Heart right ventricle (tissue), 16 donors: ENCODE results near the gene FOXP4. TPM values are rescaled to one million over a fixed set of nuclear protein-coding genes. Genes with fewer than 3 reads are reported as not detected.
A peak's percentile ranks its signal among the peaks of the same experiment; 100 is the strongest.

Experiments used
- ATAC-seq, 8 donors: fragments of 200-7000 bp; cut with Tn5 transposase; one replicate each; pipeline ENCODE4 v1.9.1; 2020; ENCODE audit warnings: mild to moderate bottlenecking in 8 of 8, moderate library complexity in 8 of 8, moderate number of reproducible peaks in 1 of 8
- DNase-seq, 2 donors: peaks; one replicate each; pipeline ENCODE4 v3.0.0-alpha.2; 2020
- H3K27ac ChIP-seq, 10 donors: fragments of 200-600 bp; sonication (generic) in 2 of 10; one replicate each; pipeline versions ENCODE4 v1.5.0 to v1.8.0; 2020 to 2022; ENCODE audit warnings: mild to moderate bottlenecking in 3 of 10
- H3K27me3 ChIP-seq, 7 donors: fragments of 200-600 bp; one replicate each; pipeline ENCODE4 v1.8.0; 2021 to 2022; ENCODE audit warnings: mild to moderate bottlenecking in 2 of 7
- H3K36me3 ChIP-seq, 9 donors: fragments of 200-600 bp; sonication (generic) in 1 of 9; one replicate each; pipeline versions ENCODE4 v1.5.0 to v1.8.0; 2020 to 2022; ENCODE audit warnings: mild to moderate bottlenecking in 2 of 9
- H3K4me1 ChIP-seq, 9 donors: fragments of 200-600 bp; sonication (generic) in 1 of 9; one replicate each; pipeline versions ENCODE4 v1.5.0 to v1.8.0; 2020 to 2022; ENCODE audit warnings: mild to moderate bottlenecking in 4 of 9
- H3K4me3 ChIP-seq, 10 donors: fragments of 200-600 bp; sonication (generic) in 2 of 10; one replicate each; pipeline versions ENCODE4 v1.5.0 to v1.8.0; 2020 to 2022; ENCODE audit warnings: mild to moderate bottlenecking in 7 of 10, moderate library complexity in 2 of 10
- H3K9me3 ChIP-seq, 11 donors: fragments of 200-600 bp in 10 of 11; sonication (generic) in 2 of 11; one replicate each; pipeline versions ENCODE4 v1.5.0 to v1.8.0; 2013 to 2022; ENCODE audit warnings: mild to moderate bottlenecking in 2 of 11, control low read depth in 1 of 11, moderate library complexity in 1 of 11
- WGBS, 2 donors: extraction: QIAGEN DNeasy Blood & Tissue Kit; methylation state at CpG; one replicate each; pipeline ENCODE4 v1.1.7; 2013; ENCODE audit warnings: inconsistent platforms in 1 of 2; 5-methylcytosine and 5-hydroxymethylcytosine counted together
- intact Hi-C, 10 donors: fragments of 100-400 bp; cut with DNase I; formaldehyde crosslinking; loops; one replicate each; pipeline versions ENCODE4 v1.11.1 to v1.14.2; 2022
- polyA plus RNA-seq, 2 donors: library from polyadenylated mRNA; stranded (reverse); fragments of 200-250 nt; gene quantifications; one replicate each; pipeline ENCODE4 v1.2.3, GENCODE V29; 2013
- total RNA-seq, 10 donors: library from RNA; stranded (reverse); fragmentation: NEBNext Ultra II Directional in 3 of 10; extraction: Animal tissue kit (Norgen Biotek cat#: 25700) in 3 of 10; gene quantifications; one replicate each; pipeline versions ENCODE4 v1.2.1 to v1.2.4, GENCODE V29; 2021 to 2023
- TF ChIP-seq, protein P1 (sequence below), 9 donors: fragments of 200-600 bp; sonication (generic) in 2 of 9; IDR thresholded peaks; one replicate each; pipeline versions ENCODE4 v1.5.0 to v1.8.0; 2021 to 2022; ENCODE audit warnings: antibody characterized with exemption in 9 of 9, mild to moderate bottlenecking in 5 of 9, moderate library complexity in 1 of 9
- donor health status: Arrhythmogenic right ventricular cardiomyopathy.
- donor health status: ischemic (EF 13 %, LVEDD 7.1; RV severe dilation, severe dysfunction).
- donor health status: healthy with polysubstance abuse.
- donor health status: DM: no; HTN: yes; CAD: no.
- donor health status: DM: no; HTN: no; CAD: no.
- donor health status: ischemic (EF 25% LVEDD 6.9; RV normal size, moderate dysfunction).
- donor health status: ischemic (EF 25% LVEDD 5.7; RV mildly dilated, moderate dysfunction).
- donor health status: healthy.
- donor health status: DM: yes; HTN: yes; CAD: no.
- donor health status: Ischemic cardiomyopathy.
- donor health status: ischemic (EF 35%, LVEDD 5.7; RV mildly dilated, moderate dysfunction).
- donor health status: nonischemic (EF 11% LVEDD 7.7; RV severe dilation, severe dysfunction).
- donor health status: DM: yes; HTN: yes; CAD: no.
- donor health status: PGD.
- donor health status: ischemic (EF 29% LVEDD 5.4; RV normal size, mild dysfunction).
- donor health status: nonischemic (EF 23%, LVEDD 6.1; RV moderate dilation, normal function).

The FOXP4 gene
- total and polyA plus RNA-seq, 12 donors = 8.9 to 18.0 (median 13.6) TPM

DNA sequence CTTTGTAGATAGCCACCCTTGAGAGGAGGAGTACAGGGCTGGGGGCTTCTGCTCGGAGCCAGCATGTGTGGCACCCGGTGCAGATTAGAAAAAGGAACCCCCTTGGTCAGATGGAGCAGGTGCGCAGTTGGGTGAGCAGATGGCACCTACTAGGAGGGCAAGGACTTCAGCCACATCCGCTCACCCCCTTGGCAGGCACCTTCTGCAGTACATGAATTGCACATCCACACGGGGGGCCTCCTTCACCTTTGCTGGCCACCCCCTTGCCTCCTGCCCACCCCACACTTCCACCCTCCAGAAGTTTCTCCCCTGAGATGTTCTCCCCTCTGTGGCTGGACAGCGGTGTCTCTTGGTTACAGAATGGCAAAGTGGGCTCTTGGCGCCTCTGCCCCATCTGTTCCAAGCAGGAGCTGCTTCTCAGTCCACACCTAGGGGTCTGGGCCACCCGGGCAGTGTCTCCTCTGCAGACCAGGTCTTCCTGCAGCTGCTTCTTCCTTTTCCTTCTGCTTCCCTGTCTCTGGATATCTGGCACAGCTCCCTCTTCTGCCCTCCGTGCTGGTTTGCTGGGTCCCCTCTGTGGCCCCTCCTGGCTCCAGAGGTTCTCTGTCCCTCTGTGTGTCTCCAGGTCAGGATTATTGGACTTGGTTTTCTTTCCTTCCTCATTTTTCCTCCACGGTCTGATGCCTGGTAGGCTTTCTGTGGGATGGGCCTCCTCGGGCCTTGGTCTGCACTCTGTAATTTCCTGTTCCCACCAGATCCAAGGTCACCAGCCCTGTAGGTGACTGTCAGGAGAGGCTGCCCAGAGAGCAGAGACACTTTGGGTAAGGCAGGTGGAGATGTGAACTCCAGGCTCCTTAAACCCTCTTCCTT is 96.1 kb downstream of the FOXP4 start:
- DNase-seq (no peak), ATAC-seq (no peak)
- H3K4me3 ChIP-seq = no peak overlapping the region
- intact Hi-C loops = no loop called here
- H3K4me1 ChIP-seq = peaks cover 5 to 42% (median 15%) of the 10 kb centered on the region in 9 donors
- H3K27ac ChIP-seq = no peak overlapping the region
- H3K27me3 ChIP-seq = peaks cover 11 to 34% (median 27%) of the 10 kb centered on the region in 7 donors
- no peaks in the 10 kb centered on the region for H3K36me3 ChIP-seq
- H3K9me3 ChIP-seq = no peaks in the 10 kb centered on the region
- 80 to 81% methylated on average over 11 of the region's 11 CpGs for WGBS, 2 donors
- TF ChIP-seq, protein P1, sequence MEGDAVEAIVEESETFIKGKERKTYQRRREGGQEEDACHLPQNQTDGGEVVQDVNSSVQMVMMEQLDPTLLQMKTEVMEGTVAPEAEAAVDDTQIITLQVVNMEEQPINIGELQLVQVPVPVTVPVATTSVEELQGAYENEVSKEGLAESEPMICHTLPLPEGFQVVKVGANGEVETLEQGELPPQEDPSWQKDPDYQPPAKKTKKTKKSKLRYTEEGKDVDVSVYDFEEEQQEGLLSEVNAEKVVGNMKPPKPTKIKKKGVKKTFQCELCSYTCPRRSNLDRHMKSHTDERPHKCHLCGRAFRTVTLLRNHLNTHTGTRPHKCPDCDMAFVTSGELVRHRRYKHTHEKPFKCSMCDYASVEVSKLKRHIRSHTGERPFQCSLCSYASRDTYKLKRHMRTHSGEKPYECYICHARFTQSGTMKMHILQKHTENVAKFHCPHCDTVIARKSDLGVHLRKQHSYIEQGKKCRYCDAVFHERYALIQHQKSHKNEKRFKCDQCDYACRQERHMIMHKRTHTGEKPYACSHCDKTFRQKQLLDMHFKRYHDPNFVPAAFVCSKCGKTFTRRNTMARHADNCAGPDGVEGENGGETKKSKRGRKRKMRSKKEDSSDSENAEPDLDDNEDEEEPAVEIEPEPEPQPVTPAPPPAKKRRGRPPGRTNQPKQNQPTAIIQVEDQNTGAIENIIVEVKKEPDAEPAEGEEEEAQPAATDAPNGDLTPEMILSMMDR (IDR thresholded peaks at IDR 0.05) = no peak

DNA sequence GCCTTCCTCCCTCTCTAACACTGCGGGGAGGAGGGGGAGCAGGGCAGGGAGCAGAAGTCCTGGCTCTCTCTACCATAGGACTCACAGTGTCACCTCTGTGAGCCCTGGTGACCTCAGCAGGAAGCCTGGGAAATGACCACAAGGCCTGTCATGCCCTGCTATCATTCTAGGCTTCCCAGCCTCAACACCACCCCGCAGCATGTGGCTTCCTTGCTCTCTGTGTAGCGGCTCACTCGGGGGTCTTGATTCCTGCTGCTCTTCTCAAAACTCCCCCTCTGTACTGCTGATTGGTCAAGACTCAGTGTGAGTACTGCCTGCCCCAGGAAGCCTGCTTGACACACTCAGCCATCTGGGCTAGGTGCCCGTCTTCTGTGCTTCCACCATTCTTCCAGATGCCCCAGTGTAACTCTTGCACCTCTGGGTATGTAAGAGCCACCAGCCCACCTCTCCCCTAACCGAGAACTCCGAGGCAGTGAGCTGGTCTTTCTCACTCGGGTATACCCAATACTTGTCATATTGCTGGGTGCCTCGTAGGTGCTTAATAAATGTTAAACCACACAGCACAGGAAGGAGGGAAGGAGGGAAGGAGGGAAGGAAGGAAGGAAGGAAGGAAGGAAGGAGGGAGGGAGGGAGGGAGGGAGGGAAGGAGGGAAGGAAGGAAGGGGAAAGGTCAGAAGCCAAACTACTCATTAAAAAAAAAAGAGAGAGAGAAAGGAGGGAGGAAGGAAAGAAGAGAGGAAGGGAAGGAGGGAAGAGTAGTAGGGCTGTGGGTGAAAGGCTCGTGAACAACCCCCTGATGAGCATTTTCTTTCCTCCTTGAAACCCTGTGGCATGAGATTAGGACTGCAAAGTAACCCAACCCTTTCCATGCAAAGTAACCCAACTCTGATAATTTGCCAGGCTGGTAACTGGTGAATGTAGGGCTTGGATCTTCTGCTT is 97.0 kb downstream of the FOXP4 start:
- Histone ChIP-seq H3K27ac (no peak overlapping the region), H3K4me3 (no peak overlapping the region), H3K27me3 (peaks cover 4 to 25% (median 18%) of the 10 kb centered on the region in 7 donors), H3K36me3 (no peaks in the 10 kb centered on the region), H3K4me1 (peaks cover 0 to 33% (median 6%) of the 10 kb centered on the region in 9 donors), H3K9me3 (no peaks in the 10 kb centered on the region)
- intact Hi-C loops = no loop called here
- ATAC-seq (peak in 1 of 8 donors; percentile 28), DNase-seq (no peak)
- TF ChIP-seq, protein P1 (IDR thresholded peaks at IDR 0.05) = no peak
- 77 to 79% methylated on average over 10 of the region's 10 CpGs for WGBS, 2 donors

DNA sequence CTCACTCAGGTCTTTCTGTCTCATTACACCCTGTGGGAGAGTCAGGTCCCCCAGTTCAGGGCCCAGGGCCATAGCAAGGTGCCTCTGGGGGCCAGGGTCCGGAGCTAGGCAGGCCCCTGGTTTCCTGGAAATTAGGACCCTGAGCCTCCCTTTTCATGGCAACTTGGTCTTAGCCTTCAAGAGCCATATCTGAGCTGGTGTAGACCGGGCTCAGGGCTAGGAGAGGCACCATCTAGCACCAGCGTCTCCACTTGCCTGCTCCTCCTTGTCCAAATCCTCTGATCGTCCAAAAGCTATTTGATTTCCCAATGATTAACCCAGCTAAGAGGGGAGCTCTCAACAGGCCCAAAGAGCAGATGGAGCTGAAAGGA is 97.7 kb downstream of the FOXP4 start:
- H3K4me1 ChIP-seq = peaks cover 0 to 26% (median 0%) of the 10 kb centered on the region in 9 donors
- TF ChIP-seq, protein P1 (IDR thresholded peaks at IDR 0.05) = no peak
- H3K4me3 ChIP-seq = no peak overlapping the region
- H3K27me3 ChIP-seq = peaks cover 0 to 20% (median 11%) of the 10 kb centered on the region in 7 donors
- DNase-seq (no peak), ATAC-seq (no peak)
- WGBS, 2 donors = 85 to 93% methylated on average over 4 of the region's 4 CpGs
- H3K9me3 ChIP-seq = no peaks in the 10 kb centered on the region
- intact Hi-C loops = no loop called here
- no peaks in the 10 kb centered on the region for H3K36me3 ChIP-seq
- H3K27ac ChIP-seq = no peak overlapping the region

DNA sequence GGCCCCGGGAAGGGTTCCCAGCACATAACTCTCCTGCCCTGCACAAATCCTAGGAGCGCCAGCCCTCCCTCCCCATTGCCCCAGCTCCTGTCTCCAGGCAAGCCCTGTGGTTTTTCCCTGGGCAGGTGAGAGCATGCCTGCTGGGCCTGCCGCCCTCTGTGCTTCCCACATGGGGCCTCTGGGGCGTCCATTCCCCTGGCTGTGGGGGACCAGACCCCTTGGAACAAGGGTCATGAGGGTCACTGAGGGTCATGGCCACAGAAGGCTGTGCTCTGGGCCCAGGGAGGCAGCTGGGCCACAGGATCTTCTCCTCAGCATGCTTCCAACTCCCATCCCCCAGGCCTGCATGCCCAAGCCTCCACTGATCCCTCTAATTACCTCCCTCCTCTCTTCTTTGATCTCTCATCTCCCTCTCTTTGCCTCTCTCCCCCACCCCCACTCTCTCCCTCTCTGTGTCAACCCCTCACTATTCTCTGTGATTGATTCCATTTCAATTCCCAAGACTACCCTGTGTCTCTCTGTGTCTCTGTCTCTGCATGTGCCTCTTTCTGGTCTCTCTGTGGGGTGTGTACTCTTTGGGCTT is 98.2 kb downstream of the FOXP4 start:
- no peak overlapping the region for H3K4me3 ChIP-seq
- peaks cover 0 to 17% (median 6%) of the 10 kb centered on the region in 7 donors for H3K27me3 ChIP-seq
- peaks cover 0 to 23% (median 0%) of the 10 kb centered on the region in 9 donors for H3K4me1 ChIP-seq
- H3K36me3 ChIP-seq = no peaks in the 10 kb centered on the region
- no peak overlapping the region for H3K27ac ChIP-seq
- TF ChIP-seq, protein P1 (IDR thresholded peaks at IDR 0.05) = no peak
- no peak for ATAC-seq
- intact Hi-C loops = no loop called here
- no peak for DNase-seq
- 86 to 87% methylated on average over 4 of the region's 4 CpGs for WGBS, 2 donors
- no peaks in the 10 kb centered on the region for H3K9me3 ChIP-seq
